ENCODE data around the gene ADGRB3. TPM values are rescaled to one million over a fixed set of nuclear protein-coding genes. Genes with fewer than 3 reads are reported as not detected.

ADGRB3 gene
- total and polyA plus RNA-seq, 2 donors (not counting 1 experiment from before 2014, with no cell fraction given), result not detected

DNA sequence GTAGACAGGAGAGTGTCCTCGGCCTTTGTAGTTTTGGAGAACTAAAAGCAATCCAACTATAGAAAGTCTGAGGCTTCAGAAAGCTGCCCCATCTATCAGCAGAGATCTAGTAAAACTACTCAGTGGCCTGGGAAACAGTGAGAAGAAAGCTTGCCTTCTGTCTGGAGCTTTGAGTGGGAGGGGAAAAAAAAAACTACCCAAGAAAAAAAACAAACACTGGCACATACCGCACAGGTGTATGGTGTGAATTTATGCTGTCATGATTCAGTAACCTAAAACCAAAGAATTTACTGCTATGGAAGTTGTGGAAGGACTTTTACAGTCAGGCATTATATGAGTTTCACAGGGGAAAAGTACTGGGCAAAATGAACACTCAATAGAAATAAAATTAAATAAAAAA, 280.5 kb downstream of the ADGRB3 start:
- Mint-ChIP-seq H3K9me3 (ENCODE audit: insufficient read depth) (no peaks in the 10 kb centered on the region), H3K4me3 (no peak overlapping the region), H3K27ac (no peak overlapping the region), H3K4me1 (no peaks in the 10 kb centered on the region), H3K27me3 (no peaks in the 10 kb centered on the region)
- H3K27me3 ChIP-seq (replicated peaks in 1 of 4; ENCODE audit: control extremely low read depth in 1 of 4, control insufficient read depth in 3 of 4, insufficient read depth in 4 of 4, low read length in 3 of 4), result no peaks in the 10 kb centered on the region
- no peaks in the 10 kb centered on the region for H4K20me1 ChIP-seq (ENCODE audit: control insufficient read depth, insufficient read depth, low read length, poor library complexity, severe bottlenecking)
- CTCF ChIA-PET, result no interaction called here
- no peaks in the 10 kb centered on the region for H3K36me3 ChIP-seq (replicated peaks in 1 of 2; ENCODE audit: control extremely low read depth in 1 of 2, control insufficient read depth in 1 of 2, extremely low read depth in 1 of 2, insufficient read depth in 2 of 2, low read length in 1 of 2)
- ATAC-seq (ENCODE audit: low read depth) (no peak), DNase-seq (no peak)
- POLR2A ChIA-PET, result no interaction called here
- H3K4me2 ChIP-seq (replicated peaks; ENCODE audit: low read depth, low read length, poor library complexity, severe bottlenecking), result no peak overlapping the region
- no peak overlapping the region for H3K9ac ChIP-seq (ENCODE audit: low read length)
- H3K27ac ChIP-seq (ENCODE audit: low read length in 2 of 2), result no peak overlapping the region
- peaks cover 0 to 5% (median 0%) of the 10 kb centered on the region in 3 donors for H3K9me3 ChIP-seq (ENCODE audit: control extremely low read depth in 1 of 3, control insufficient read depth in 2 of 3, insufficient read depth in 1 of 3, low read length in 2 of 3)
- no peak overlapping the region for H2AFZ ChIP-seq (ENCODE audit: insufficient read depth, low read depth, low read length, poor library complexity, severe bottlenecking)
- TF ChIP-seq, protein P1, sequence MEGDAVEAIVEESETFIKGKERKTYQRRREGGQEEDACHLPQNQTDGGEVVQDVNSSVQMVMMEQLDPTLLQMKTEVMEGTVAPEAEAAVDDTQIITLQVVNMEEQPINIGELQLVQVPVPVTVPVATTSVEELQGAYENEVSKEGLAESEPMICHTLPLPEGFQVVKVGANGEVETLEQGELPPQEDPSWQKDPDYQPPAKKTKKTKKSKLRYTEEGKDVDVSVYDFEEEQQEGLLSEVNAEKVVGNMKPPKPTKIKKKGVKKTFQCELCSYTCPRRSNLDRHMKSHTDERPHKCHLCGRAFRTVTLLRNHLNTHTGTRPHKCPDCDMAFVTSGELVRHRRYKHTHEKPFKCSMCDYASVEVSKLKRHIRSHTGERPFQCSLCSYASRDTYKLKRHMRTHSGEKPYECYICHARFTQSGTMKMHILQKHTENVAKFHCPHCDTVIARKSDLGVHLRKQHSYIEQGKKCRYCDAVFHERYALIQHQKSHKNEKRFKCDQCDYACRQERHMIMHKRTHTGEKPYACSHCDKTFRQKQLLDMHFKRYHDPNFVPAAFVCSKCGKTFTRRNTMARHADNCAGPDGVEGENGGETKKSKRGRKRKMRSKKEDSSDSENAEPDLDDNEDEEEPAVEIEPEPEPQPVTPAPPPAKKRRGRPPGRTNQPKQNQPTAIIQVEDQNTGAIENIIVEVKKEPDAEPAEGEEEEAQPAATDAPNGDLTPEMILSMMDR (IDR thresholded peaks at IDR 0.05), result no peak
- no peak for TF ChIP-seq EZH2 (IDR thresholded peaks at IDR 0.05; ENCODE audit: borderline replicate concordance, insufficient read depth, low read depth, low read length, poor library complexity, severe bottlenecking)
- H3K4me1 ChIP-seq (ENCODE audit: control insufficient read depth in 2 of 2, insufficient read depth in 2 of 2, low read length in 2 of 2), result no peaks in the 10 kb centered on the region
- intact Hi-C loops (cut with micrococcal nuclease), result no loop called here
- no peak overlapping the region for H3K4me3 ChIP-seq (ENCODE audit: control extremely low read depth in 1 of 5, extremely low read depth in 1 of 5, insufficient read depth in 1 of 5, low read depth in 2 of 5, low read length in 4 of 5)
- no peaks in the 10 kb centered on the region for H3K79me2 ChIP-seq (ENCODE audit: control insufficient read depth, insufficient read depth, low read length)
- WGBS (ENCODE audit: insufficient coverage), result no CpG with 5 or more reads among the region's 2 CpGs

DNA sequence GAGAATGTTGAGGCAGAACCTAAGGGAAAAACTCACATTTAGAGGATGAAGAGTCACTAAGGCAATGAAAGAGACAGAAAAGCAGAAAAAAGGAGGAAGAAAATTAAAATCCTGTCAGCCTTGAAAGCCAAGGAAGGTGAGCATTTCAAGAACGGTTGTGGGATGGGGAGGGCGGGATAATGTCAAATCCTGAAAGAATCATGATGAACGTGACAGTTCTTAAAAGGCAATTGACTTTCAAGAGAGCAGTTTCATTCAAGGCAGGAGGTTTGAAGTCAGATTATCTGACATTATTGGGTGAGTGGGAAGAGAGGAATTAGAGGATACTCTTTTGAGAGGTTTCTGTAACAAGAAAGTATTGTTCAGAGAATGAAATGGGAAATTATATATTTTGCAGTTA, 284.5 kb downstream of the ADGRB3 start:
- Histone ChIP-seq H3K9ac (ENCODE audit: low read length) (no peak overlapping the region), H3K4me1 (ENCODE audit: control insufficient read depth in 2 of 2, insufficient read depth in 2 of 2, low read length in 2 of 2) (no peaks in the 10 kb centered on the region), H4K20me1 (ENCODE audit: control insufficient read depth, insufficient read depth, low read length, poor library complexity, severe bottlenecking) (no peaks in the 10 kb centered on the region), H3K27ac (ENCODE audit: low read length in 2 of 2) (no peak overlapping the region), H3K79me2 (ENCODE audit: control insufficient read depth, insufficient read depth, low read length) (no peaks in the 10 kb centered on the region), H3K4me3 (ENCODE audit: control extremely low read depth in 1 of 5, extremely low read depth in 1 of 5, insufficient read depth in 1 of 5, low read depth in 2 of 5, low read length in 4 of 5) (no peak overlapping the region), H2AFZ (ENCODE audit: insufficient read depth, low read depth, low read length, poor library complexity, severe bottlenecking) (no peak overlapping the region), H3K27me3 (replicated peaks in 1 of 4; ENCODE audit: control extremely low read depth in 1 of 4, control insufficient read depth in 3 of 4, insufficient read depth in 4 of 4, low read length in 3 of 4) (no peaks in the 10 kb centered on the region), H3K36me3 (replicated peaks in 1 of 2; ENCODE audit: control extremely low read depth in 1 of 2, control insufficient read depth in 1 of 2, extremely low read depth in 1 of 2, insufficient read depth in 2 of 2, low read length in 1 of 2) (no peaks in the 10 kb centered on the region), H3K4me2 (replicated peaks; ENCODE audit: low read depth, low read length, poor library complexity, severe bottlenecking) (no peak overlapping the region), H3K9me3 (ENCODE audit: control extremely low read depth in 1 of 3, control insufficient read depth in 2 of 3, insufficient read depth in 1 of 3, low read length in 2 of 3) (no peaks in the 10 kb centered on the region)
- ATAC-seq (ENCODE audit: low read depth) (no peak), DNase-seq (no peak)
- ChIA-PET POLR2A (no interaction called here), CTCF (no interaction called here)
- no peak overlapping the region for H3K27ac Mint-ChIP-seq
- intact Hi-C loops (cut with micrococcal nuclease), result no loop called here
- H3K9me3 Mint-ChIP-seq (ENCODE audit: insufficient read depth), result no peaks in the 10 kb centered on the region
- TF ChIP-seq EZH2 (IDR thresholded peaks at IDR 0.05; ENCODE audit: borderline replicate concordance, insufficient read depth, low read depth, low read length, poor library complexity, severe bottlenecking), result no peak
- TF ChIP-seq, protein P1 (IDR thresholded peaks at IDR 0.05), result no peak
- WGBS (ENCODE audit: insufficient coverage), result 90% methylated on average over 3 of the region's 3 CpGs
- H3K4me3 Mint-ChIP-seq, result no peak overlapping the region
- H3K27me3 Mint-ChIP-seq, result no peaks in the 10 kb centered on the region
- H3K4me1 Mint-ChIP-seq, result no peaks in the 10 kb centered on the region
